Breast epithelium (tissue), 4 donors: ENCODE measurements around the gene NOP53. TPM values are rescaled to one million over a fixed set of nuclear protein-coding genes. Genes with fewer than 3 reads are reported as not detected.
"Not testable (repeated sequence)": the region's sequence is repeated elsewhere in the genome, so short reads cannot be mapped to it uniquely, and the experiment has no call there.

Source experiments
- DNase-seq, 2 donors: peaks; one replicate each; pipeline ENCODE4 v3.0.0-alpha.2; 2019; ENCODE audit warnings: low spot score in 2 of 2
- H3K27ac ChIP-seq, 2 donors: fragments of 200-600 bp; sonication (generic) in 1 of 2; one replicate each; pipeline ENCODE4 v1.5.1; 2016 to 2019; ENCODE audit warnings: mild to moderate bottlenecking in 1 of 2
- H3K27me3 ChIP-seq, 2 donors: fragments of 200-600 bp; sonication (generic) in 1 of 2; one replicate each; pipeline versions ENCODE4 v1.5.1 to v1.6.0; 2017 to 2019; ENCODE audit warnings: control low read depth in 1 of 2, mild to moderate bottlenecking in 1 of 2
- H3K36me3 ChIP-seq: fragments of 200-600 bp; one replicate; pipeline ENCODE4 v1.5.1; 2019
- H3K4me1 ChIP-seq, 2 donors: fragments of 200-600 bp; sonication (generic); one replicate each; pipeline ENCODE4 v1.5.1; 2016 to 2019; ENCODE audit warnings: control low read depth in 1 of 2
- H3K4me3 ChIP-seq, 3 donors: fragments of 200-600 bp; sonication (generic); 1 replicate in 2 of 3; 2 replicates in 1 of 3; pipeline ENCODE4 v1.5.1; 2016 to 2019; ENCODE audit warnings: mild to moderate bottlenecking in 3 of 3, moderate library complexity in 2 of 3
- H3K9me3 ChIP-seq, 2 donors: fragments of 200-600 bp; sonication (generic) in 1 of 2; one replicate each; pipeline ENCODE4 v1.5.1; 2016 to 2019; ENCODE audit warnings: control low read depth in 1 of 2
- POLR2A ChIP-seq: fragments of 450-650 bp; IDR thresholded peaks from one replicate; pipeline ENCODE4 v1.6.1; 2016; ENCODE audit warnings: antibody characterized with exemption, mild to moderate bottlenecking, moderate library complexity
- POLR2AphosphoS5 ChIP-seq, 3 donors: sonication (generic); formaldehyde crosslinking; IDR thresholded peaks; one replicate each; pipeline ENCODE4 v1.6.1; 2017; ENCODE audit warnings: antibody characterized with exemption in 3 of 3
- intact Hi-C: fragments of 100-400 bp; cut with DNase I; formaldehyde crosslinking; loops from one replicate; pipeline ENCODE4 v1.15.1; 2023; ENCODE audit warnings: low total_unique reads
- total RNA-seq, 3 donors: library from RNA; depleted of rRNA; stranded (reverse); fragments of >200 nt; gene quantifications; one replicate each; pipeline ENCODE4 v1.1.0, GENCODE V29; 2016
- TF ChIP-seq, protein P1 (sequence below), 3 donors: fragments of 450-650 bp; IDR thresholded peaks; one replicate each; pipeline ENCODE4 v1.5.1; 2016 to 2017; ENCODE audit warnings: antibody characterized with exemption in 3 of 3, mild to moderate bottlenecking in 3 of 3, moderate library complexity in 3 of 3

Gene NOP53
- total RNA-seq, 3 donors from 2014 or later = 391 to 498 (median 457) TPM

GRCh38 chr19:47720669-47721422 lies 24.5 kb upstream of the NOP53 start:
- peak overlapping the region; percentile 88 to 97 for H3K27ac ChIP-seq
- no peak for TF ChIP-seq POLR2A
- TF ChIP-seq, protein P1, sequence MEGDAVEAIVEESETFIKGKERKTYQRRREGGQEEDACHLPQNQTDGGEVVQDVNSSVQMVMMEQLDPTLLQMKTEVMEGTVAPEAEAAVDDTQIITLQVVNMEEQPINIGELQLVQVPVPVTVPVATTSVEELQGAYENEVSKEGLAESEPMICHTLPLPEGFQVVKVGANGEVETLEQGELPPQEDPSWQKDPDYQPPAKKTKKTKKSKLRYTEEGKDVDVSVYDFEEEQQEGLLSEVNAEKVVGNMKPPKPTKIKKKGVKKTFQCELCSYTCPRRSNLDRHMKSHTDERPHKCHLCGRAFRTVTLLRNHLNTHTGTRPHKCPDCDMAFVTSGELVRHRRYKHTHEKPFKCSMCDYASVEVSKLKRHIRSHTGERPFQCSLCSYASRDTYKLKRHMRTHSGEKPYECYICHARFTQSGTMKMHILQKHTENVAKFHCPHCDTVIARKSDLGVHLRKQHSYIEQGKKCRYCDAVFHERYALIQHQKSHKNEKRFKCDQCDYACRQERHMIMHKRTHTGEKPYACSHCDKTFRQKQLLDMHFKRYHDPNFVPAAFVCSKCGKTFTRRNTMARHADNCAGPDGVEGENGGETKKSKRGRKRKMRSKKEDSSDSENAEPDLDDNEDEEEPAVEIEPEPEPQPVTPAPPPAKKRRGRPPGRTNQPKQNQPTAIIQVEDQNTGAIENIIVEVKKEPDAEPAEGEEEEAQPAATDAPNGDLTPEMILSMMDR (IDR thresholded peaks at IDR 0.05) = no peak
- no peak for TF ChIP-seq POLR2AphosphoS5 (IDR thresholded peaks at IDR 0.05)
- H3K4me3 ChIP-seq = peak overlapping the region in 1 of 3 donors; percentile 53
- peaks cover 6% of the 10 kb centered on the region in 2 donors for H3K4me1 ChIP-seq
- H3K9me3 ChIP-seq = no peaks in the 10 kb centered on the region
- no peaks in the 10 kb centered on the region for H3K27me3 ChIP-seq
- H3K36me3 ChIP-seq = no peaks in the 10 kb centered on the region
- DNase-seq = no peak
- intact Hi-C loops = no loop called here

GRCh38 chr19:47723581-47723940 lies 21.8 kb upstream of the NOP53 start:
- H3K9me3 ChIP-seq = no peaks in the 10 kb centered on the region
- no peak for TF ChIP-seq POLR2A
- TF ChIP-seq, protein P1 (IDR thresholded peaks at IDR 0.05) = no peak
- no peak for TF ChIP-seq POLR2AphosphoS5 (IDR thresholded peaks at IDR 0.05)
- peak overlapping the region; percentile 50 to 87 for H3K27ac ChIP-seq
- intact Hi-C loops = no loop called here
- no peaks in the 10 kb centered on the region for H3K27me3 ChIP-seq
- no peaks in the 10 kb centered on the region for H3K36me3 ChIP-seq
- DNase-seq = peak in 1 of 2 donors; percentile 73
- H3K4me3 ChIP-seq = peak overlapping the region in 2 of 3 donors; percentile 31 to 50
- peaks cover 6% of the 10 kb centered on the region in 2 donors for H3K4me1 ChIP-seq

DNA sequence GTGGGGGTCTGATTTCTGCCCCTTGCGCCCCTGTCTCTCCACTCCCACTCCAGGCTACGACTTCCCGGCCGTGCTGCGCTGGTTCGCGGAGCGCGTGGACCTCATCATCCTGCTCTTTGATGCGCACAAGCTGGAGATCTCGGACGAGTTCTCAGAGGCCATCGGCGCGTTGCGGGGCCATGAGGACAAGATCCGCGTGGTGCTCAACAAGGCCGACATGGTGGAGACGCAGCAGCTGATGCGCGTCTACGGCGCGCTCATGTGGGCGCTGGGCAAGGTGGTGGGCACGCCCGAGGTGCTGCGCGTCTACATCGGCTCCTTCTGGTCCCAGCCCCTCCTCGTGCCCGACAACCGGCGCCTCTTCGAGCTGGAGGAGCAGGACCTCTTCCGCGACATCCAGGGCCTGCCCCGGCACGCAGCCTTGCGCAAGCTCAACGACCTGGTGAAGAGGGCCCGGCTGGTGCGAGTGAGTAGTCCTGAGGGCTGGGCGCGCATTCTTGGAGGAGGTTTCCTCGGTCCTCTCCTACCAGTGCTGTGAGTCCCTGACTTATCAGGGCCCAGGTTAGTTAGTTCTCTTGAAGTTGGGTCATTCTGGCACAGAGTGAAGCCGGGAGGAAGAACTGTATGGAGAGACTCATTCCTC lies 19.5 kb upstream of the NOP53 start:
- no peaks in the 10 kb centered on the region for H3K9me3 ChIP-seq
- H3K36me3 ChIP-seq = no peaks in the 10 kb centered on the region
- H3K4me3 ChIP-seq = no peak overlapping the region
- peak in 1 of 2 donors; percentile 64 for DNase-seq
- H3K27ac ChIP-seq = peak overlapping the region; percentile 56 to 95
- H3K27me3 ChIP-seq = no peaks in the 10 kb centered on the region
- peaks cover 9 to 13% of the 10 kb centered on the region in 2 donors for H3K4me1 ChIP-seq
- TF ChIP-seq POLR2AphosphoS5 (IDR thresholded peaks at IDR 0.05) (no peak), POLR2A (no peak)
- TF ChIP-seq, protein P1 (IDR thresholded peaks at IDR 0.05) = no peak
- intact Hi-C loops = no loop called here

- H3K27me3 ChIP-seq = no peaks in the 10 kb centered on the region
- H3K27ac ChIP-seq = peak overlapping the region; percentile 56 to 95
- H3K4me1 ChIP-seq = peaks cover 9 to 13% of the 10 kb centered on the region in 2 donors
- no peaks in the 10 kb centered on the region for H3K9me3 ChIP-seq
- no peak for DNase-seq
- H3K36me3 ChIP-seq = no peaks in the 10 kb centered on the region
- TF ChIP-seq POLR2AphosphoS5 (IDR thresholded peaks at IDR 0.05) = no peak
- TF ChIP-seq POLR2A = no peak
- TF ChIP-seq, protein P1 (IDR thresholded peaks at IDR 0.05) = no peak
- H3K4me3 ChIP-seq = no peak overlapping the region
- intact Hi-C loops = no loop called here
These were observed 18.9 kb upstream of the NOP53 start for GRCh38 chr19:47726467-47726866.

DNA sequence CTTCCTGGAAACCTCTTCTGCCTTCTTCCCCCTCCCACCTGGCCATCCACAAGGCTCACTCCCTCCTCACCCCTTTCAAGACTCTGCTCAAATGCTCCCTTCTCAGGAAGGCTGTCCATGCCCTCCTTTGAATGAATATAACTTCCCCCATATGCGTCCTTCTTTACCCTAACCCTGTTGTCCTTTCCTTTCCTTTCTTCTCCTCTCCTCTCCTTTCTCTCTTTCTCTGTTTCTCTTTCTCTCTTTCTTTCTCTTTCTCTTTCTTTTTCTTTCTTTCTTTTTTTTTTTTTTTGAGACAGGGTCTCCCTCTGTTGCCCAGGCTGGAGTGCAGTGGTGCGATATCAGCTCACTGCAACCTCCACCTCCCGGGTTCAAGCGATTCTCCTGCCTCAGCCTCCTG lies 17.1 kb upstream of the NOP53 start:
- DNase-seq, H3K4me3 ChIP-seq, H3K4me1 ChIP-seq, intact Hi-C loops, H3K27me3 ChIP-seq, H3K9me3 ChIP-seq, H3K36me3 ChIP-seq: not testable (repeated sequence)
- peak overlapping the region; percentile 94 to 95 for H3K27ac ChIP-seq
